BJ (cell line): ENCODE results near the gene CPAMD8. TPM values are rescaled to one million over a fixed set of nuclear protein-coding genes. Genes with fewer than 3 reads are reported as not detected.

Experiments
- CTCF ChIA-PET: fragments of 350-600 bp; formaldehyde crosslinking; extraction: SDS; loops from one replicate; lab custom pipeline; 2021; ENCODE audit warnings: antibody characterized with exemption, inconsistent platforms; lab: Yijun Ruan, JAX
- POLR2A ChIA-PET: fragments of 300-600 bp; sonication (Branson Sonifier 250); formaldehyde crosslinking; extraction: SDS; loops from one replicate; lab custom pipeline; 2021; ENCODE audit warnings: antibody characterized with exemption; lab: Charles Lee
- DNase-seq: peaks from one replicate; pipeline ENCODE4 v3.0.0-alpha.2; 2011; ENCODE audit warnings: low read depth
- H3K27me3 ChIP-seq: 2 replicates; pipeline ENCODE4 v1.6.0; 2011; ENCODE audit warnings: low read length; ENCODE audit not compliant: control insufficient read depth, insufficient read depth
- H3K36me3 ChIP-seq: 2 replicates; pipeline ENCODE4 v1.5.1; 2011; ENCODE audit warnings: low read length; ENCODE audit not compliant: control insufficient read depth, insufficient read depth
- H3K4me3 ChIP-seq: 2 replicates; pipeline ENCODE4 v1.5.1; 2011; ENCODE audit warnings: low read depth, mild to moderate bottlenecking, control low read depth, low read length
- CTCF ChIP-seq: IDR thresholded peaks from 2 replicates; pipeline ENCODE4 v1.5.1; 2011; ENCODE audit warnings: low read depth, mild to moderate bottlenecking, control low read depth, inconsistent platforms, low read length, moderate library complexity; ENCODE audit not compliant: insufficient read depth
- polyA plus RNA-seq: library from polyadenylated mRNA; depleted of rRNA; stranded (reverse); fragments of >200 nt; gene quantifications from 2 replicates; pipeline ENCODE4 v1.2.3, GENCODE V29; 2011

CPAMD8 gene
- polyA plus RNA-seq, 1 experiment = 1.1 TPM

- H3K27me3 ChIP-seq = no peaks in the 10 kb centered on the region
- ChIA-PET CTCF (no interaction called here), POLR2A (no interaction called here)
- H3K36me3 ChIP-seq = no peaks in the 10 kb centered on the region
- DNase-seq = no peak
- H3K4me3 ChIP-seq = no peak overlapping the region
- TF ChIP-seq CTCF = no peak
Observed at GRCh38 chr19:16928916-16929315, 97.7 kb downstream of the CPAMD8 start.

- CTCF ChIA-PET = no interaction called here
- Histone ChIP-seq H3K4me3 (no peak overlapping the region), H3K36me3 (no peaks in the 10 kb centered on the region), H3K27me3 (no peaks in the 10 kb centered on the region)
- no peak for DNase-seq
- TF ChIP-seq CTCF = no peak
- POLR2A ChIA-PET = no interaction called here
Observed at GRCh38 chr19:16928351-16928750, 98.3 kb downstream of the CPAMD8 start.

- no peak for DNase-seq
- POLR2A ChIA-PET = no interaction called here
- TF ChIP-seq CTCF = no peak
- Histone ChIP-seq H3K27me3 (no peaks in the 10 kb centered on the region), H3K4me3 (no peak overlapping the region), H3K36me3 (no peaks in the 10 kb centered on the region)
- CTCF ChIA-PET = no interaction called here
Observed at GRCh38 chr19:16927883-16928282, 98.7 kb downstream of the CPAMD8 start.

- H3K27me3 ChIP-seq = no peaks in the 10 kb centered on the region
- ChIA-PET POLR2A (no interaction called here), CTCF (no interaction called here)
- no peak for TF ChIP-seq CTCF
- H3K4me3 ChIP-seq = no peak overlapping the region
- H3K36me3 ChIP-seq = no peaks in the 10 kb centered on the region
- DNase-seq = no peak
Observed at GRCh38 chr19:16922949-16923348, 103.7 kb downstream of the CPAMD8 start.

- no peak for TF ChIP-seq CTCF
- CTCF ChIA-PET = no interaction called here
- POLR2A ChIA-PET = no interaction called here
Observed at GRCh38 chr19:16922592-16922934, 104.0 kb downstream of the CPAMD8 start.

More at GRCh38 chr19:16922592-16922934, 104.0 kb downstream of the CPAMD8 start:
- no peak overlapping the region for H3K4me3 ChIP-seq
- DNase-seq = no peak
- no peaks in the 10 kb centered on the region for H3K36me3 ChIP-seq
- no peaks in the 10 kb centered on the region for H3K27me3 ChIP-seq
